Breast epithelium (tissue), 3 donors: Measurements from ENCODE around the gene FCMR.

Experiments
- POLR2A ChIP-seq: fragments of 450-650 bp; IDR thresholded peaks from one replicate; pipeline ENCODE4 v1.6.1; 2016; ENCODE audit warnings: antibody characterized with exemption, mild to moderate bottlenecking, moderate library complexity
- TF ChIP-seq, protein P1 (sequence below), 3 donors: fragments of 450-650 bp; IDR thresholded peaks; one replicate each; pipeline ENCODE4 v1.5.1; 2016 to 2017; ENCODE audit warnings: antibody characterized with exemption in 3 of 3, mild to moderate bottlenecking in 3 of 3, moderate library complexity in 3 of 3

- no peak for TF ChIP-seq POLR2A
- TF ChIP-seq, protein P1, sequence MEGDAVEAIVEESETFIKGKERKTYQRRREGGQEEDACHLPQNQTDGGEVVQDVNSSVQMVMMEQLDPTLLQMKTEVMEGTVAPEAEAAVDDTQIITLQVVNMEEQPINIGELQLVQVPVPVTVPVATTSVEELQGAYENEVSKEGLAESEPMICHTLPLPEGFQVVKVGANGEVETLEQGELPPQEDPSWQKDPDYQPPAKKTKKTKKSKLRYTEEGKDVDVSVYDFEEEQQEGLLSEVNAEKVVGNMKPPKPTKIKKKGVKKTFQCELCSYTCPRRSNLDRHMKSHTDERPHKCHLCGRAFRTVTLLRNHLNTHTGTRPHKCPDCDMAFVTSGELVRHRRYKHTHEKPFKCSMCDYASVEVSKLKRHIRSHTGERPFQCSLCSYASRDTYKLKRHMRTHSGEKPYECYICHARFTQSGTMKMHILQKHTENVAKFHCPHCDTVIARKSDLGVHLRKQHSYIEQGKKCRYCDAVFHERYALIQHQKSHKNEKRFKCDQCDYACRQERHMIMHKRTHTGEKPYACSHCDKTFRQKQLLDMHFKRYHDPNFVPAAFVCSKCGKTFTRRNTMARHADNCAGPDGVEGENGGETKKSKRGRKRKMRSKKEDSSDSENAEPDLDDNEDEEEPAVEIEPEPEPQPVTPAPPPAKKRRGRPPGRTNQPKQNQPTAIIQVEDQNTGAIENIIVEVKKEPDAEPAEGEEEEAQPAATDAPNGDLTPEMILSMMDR (IDR thresholded peaks at IDR 0.05): no peak
Observed at GRCh38 chr1:206949208-206949607, 27.5 kb upstream of the FCMR start.
